ENCODE data around the gene SIGLEC5. TPM values are rescaled to one million over a fixed set of nuclear protein-coding genes. Genes with fewer than 3 reads are reported as not detected.

Gene SIGLEC5
- total and polyA plus RNA-seq, 2 of the 8 experiments (the other 6 are each of a cell fraction or from before 2014, with no cell fraction given): not detected

DNA sequence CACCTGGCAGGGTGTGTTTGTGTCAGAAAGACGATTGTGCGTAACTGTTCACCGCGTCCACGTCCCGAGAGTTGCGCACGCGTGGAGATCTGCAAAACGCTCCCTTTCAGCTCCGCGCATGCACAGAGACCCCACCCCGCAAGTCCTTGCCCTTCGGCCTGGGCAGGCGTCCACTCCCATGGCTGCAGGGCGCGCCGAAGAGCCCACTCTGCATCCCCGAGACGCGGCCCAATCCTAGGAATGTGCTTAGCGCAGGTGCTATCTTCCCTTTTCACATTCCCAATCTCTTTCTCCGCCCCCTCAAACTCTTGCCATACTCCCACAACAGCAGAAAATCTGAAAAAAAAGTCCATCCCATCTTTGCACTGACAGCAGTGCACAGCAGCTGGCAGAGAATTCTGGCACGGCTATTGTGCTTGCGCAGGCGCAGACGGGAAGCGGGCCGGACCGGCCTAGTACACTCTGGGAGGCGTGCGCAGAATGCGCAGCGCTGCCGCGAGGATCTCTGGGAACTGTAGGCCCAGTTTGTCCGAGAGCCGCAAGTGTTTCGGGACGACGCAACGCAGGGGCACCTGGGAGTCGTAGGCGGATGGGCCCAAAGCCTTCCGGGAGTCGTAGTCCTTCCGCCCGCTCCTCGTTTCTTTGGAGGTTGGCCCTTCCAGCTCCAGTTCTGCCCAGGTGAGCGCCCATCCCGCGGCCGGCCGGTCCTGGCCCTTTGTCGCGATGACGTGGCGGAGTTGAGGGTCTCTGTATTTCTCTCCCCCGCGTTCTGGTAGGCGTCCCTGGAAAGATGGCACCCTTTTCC lies 36.0 kb downstream of the SIGLEC5 start:
- H2BK15ac ChIP-seq (ENCODE audit: low read length): no peak overlapping the region
- no peak overlapping the region for H3K4ac ChIP-seq (replicated peaks; ENCODE audit: insufficient read length, low read depth, low read length)
- H3K4me1 ChIP-seq (replicated peaks in 1 of 4; ENCODE audit: control insufficient read depth in 3 of 4, insufficient read depth in 4 of 4, low read length in 3 of 4): peaks cover 0 to 7% (median 4%) of the 10 kb centered on the region in 4 experiments; a peak in 4 of 7 replicates
- no peak overlapping the region for H2BK20ac ChIP-seq (ENCODE audit: low read length)
- H4K8ac ChIP-seq (ENCODE audit: extremely low read depth, insufficient read depth, low read length): peak overlapping the region; percentile 84
- H2AK5ac ChIP-seq (ENCODE audit: low read depth, low read length): no peak overlapping the region
- 0 out of 7 replicates have a peak, but pooled peaks cover 0 to 2% (median 0%) of the 10 kb centered on the region in 4 experiments for H3K27me3 ChIP-seq (replicated peaks in 1 of 4; ENCODE audit: control insufficient read depth in 3 of 4, extremely low read depth in 1 of 4, insufficient read depth in 3 of 4, low read length in 3 of 4)
- H3K14ac ChIP-seq (ENCODE audit: insufficient read length): no peak overlapping the region
- DNase-seq (ENCODE audit: low read depth in 1 of 2, low spot score in 2 of 2) (peak; percentile 87 to 94), FAIRE-seq (peak; percentile 19)
- CTCF ChIA-PET (ENCODE audit: partially characterized antibody): interaction anchor here (0.5 to 4.0 kb wide), 3 partner anchors 13 to 1797 kb away, joined by 3 to 23 read pairs (median 3); no protein-coding TSS in a partner anchor
- H3K56ac ChIP-seq (replicated peaks; ENCODE audit: insufficient read length, low read depth, low read length): no peak overlapping the region
- H3K4me3 ChIP-seq (ENCODE audit: extremely low read depth in 1 of 4, insufficient read depth in 2 of 4, low read depth in 3 of 4, low read length in 4 of 4): peak overlapping the region; percentile 72 to 85 (median 76)
- POLR2A ChIA-PET (ENCODE audit: partially characterized antibody): interaction anchor here (2.0 kb wide), 1 partner anchor 10 kb away, joined by 5 read pairs; no protein-coding TSS in a partner anchor
- H3K9ac ChIP-seq (replicated peaks in 1 of 4; ENCODE audit: extremely low read depth in 1 of 4, low read depth in 3 of 4, low read length in 3 of 4): peak overlapping the region in 3 of 4 experiments; percentile 49 to 74 (median 59); a peak in 4 of 7 replicates
- no peak overlapping the region for H2BK12ac ChIP-seq (ENCODE audit: low read depth, low read length)
- no peaks in the 10 kb centered on the region for H3K79me1 ChIP-seq (ENCODE audit: low read depth, low read length)
- no peaks in the 10 kb centered on the region for H4K20me1 ChIP-seq (replicated peaks in 1 of 2; ENCODE audit: control insufficient read depth in 1 of 2, insufficient read depth in 2 of 2, low read length in 2 of 2)
- H3K18ac ChIP-seq (ENCODE audit: extremely low read depth, low read length): 0 out of 2 replicates have a peak overlapping the region, but pooled peaks have one; percentile 38
- H3K23me2 ChIP-seq (ENCODE audit: low read depth, low read length): peaks cover 9% of the 10 kb centered on the region
- H3K4me2 ChIP-seq (ENCODE audit: insufficient read depth in 1 of 2, low read depth in 2 of 2, low read length in 2 of 2): peak overlapping the region; percentile 86 to 95
- no peaks in the 10 kb centered on the region for H3K36me3 ChIP-seq (ENCODE audit: control insufficient read depth in 2 of 4, insufficient read depth in 4 of 4, low read length in 3 of 4)
- H3K23ac ChIP-seq (ENCODE audit: insufficient read length): no peak overlapping the region
- no peaks in the 10 kb centered on the region for H3K79me2 ChIP-seq (ENCODE audit: control insufficient read depth in 1 of 2, insufficient read depth in 2 of 2, low read length in 2 of 2)
- no peak overlapping the region for H2BK120ac ChIP-seq (replicated peaks; ENCODE audit: low read depth, low read length)
- no peak overlapping the region for H4K5ac ChIP-seq (ENCODE audit: insufficient read length, low read depth, low read length)
- H2AFZ ChIP-seq (ENCODE audit: low read length): peak overlapping the region; percentile 99
- H3K9me3 ChIP-seq (ENCODE audit: insufficient read depth in 2 of 2, low read depth in 1 of 2, low read length in 1 of 2): peaks cover 6 to 15% of the 10 kb centered on the region in 2 experiments; a peak in 2 of 4 replicates
- H4K91ac ChIP-seq (replicated peaks; ENCODE audit: insufficient read length, low read length): no peak overlapping the region
- no peak overlapping the region for H3K27ac ChIP-seq (ENCODE audit: low read depth, low read length)
- H2BK5ac ChIP-seq (ENCODE audit: low read depth, low read length): peak overlapping the region; percentile 23; the same call in 1 of the 2 replicates
- 2% methylated on average over 59 of the region's 61 CpGs; no CpG with 5 or more reads in 1 of the 2 experiments for WGBS, 2 experiments (ENCODE audit: extremely low coverage in 1 of 2, insufficient coverage in 1 of 2, insufficient read length in 1 of 2, insufficient replicate concordance in 2 of 2, low coverage in 1 of 2, low lambda C conversion rate in 2 of 2, missing lambda C conversion rate in 1 of 2)
- TF ChIP-seq SUZ12 (IDR thresholded peaks at IDR 0.05; ENCODE audit: low read length) (no peak), TCF12 (IDR thresholded peaks at IDR 0.05; ENCODE audit: low read depth, low read length) (no peak), TEAD4 (IDR thresholded peaks at IDR 0.05; ENCODE audit: low read depth, low read length) (no peak), SIN3A (conservative IDR thresholded peaks at IDR 0.05 in 1 of 2, IDR thresholded peaks at IDR 0.05 in 1 of 2; ENCODE audit: low read depth in 1 of 2, low read length in 2 of 2) (peak; percentile 32 to 86; a peak in 2 of 4 replicates), NRF1 (IDR thresholded peaks at IDR 0.05; ENCODE audit: low read depth, low read length) (peak; percentile 89), EZH2 (IDR thresholded peaks at IDR 0.05; ENCODE audit: low read depth, low read length, severe bottlenecking) (no peak), EP300 (IDR thresholded peaks at IDR 0.05; ENCODE audit: borderline replicate concordance in 1 of 2, low read depth in 2 of 2, low read length in 2 of 2) (no peak), RBBP5 (IDR thresholded peaks at IDR 0.05; ENCODE audit: borderline replicate concordance, low read depth, low read length) (no peak), GABPA (IDR thresholded peaks at IDR 0.05; ENCODE audit: borderline replicate concordance, insufficient read depth, low read length) (no peak)
- TF ChIP-seq, protein P1, sequence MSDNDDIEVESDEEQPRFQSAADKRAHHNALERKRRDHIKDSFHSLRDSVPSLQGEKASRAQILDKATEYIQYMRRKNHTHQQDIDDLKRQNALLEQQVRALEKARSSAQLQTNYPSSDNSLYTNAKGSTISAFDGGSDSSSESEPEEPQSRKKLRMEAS (IDR thresholded peaks at IDR 0.05): peak; percentile 56
